IMR-90 (cell line): ENCODE results near the gene SLC6A11. TPM values are rescaled to one million over a fixed set of nuclear protein-coding genes. Genes with fewer than 3 reads are reported as not detected.

Experiments used
- ATAC-seq: fragments of 200-7000 bp; cut with Tn5 transposase; 2 replicates; pipeline ENCODE4 v1.9.1; 2020; ENCODE audit warnings: low read depth, mild to moderate bottlenecking, moderate library complexity
- BruUV-seq: library from RNA; stranded (reverse); fragments of 400-500 nt; replicated peaks from 2 replicates; lab custom pipeline; 2021; lab: Mats Ljungman, UMichigan
- CTCF ChIA-PET: fragments of 300-600 bp; formaldehyde crosslinking; extraction: SDS; loops from one replicate; lab custom pipeline; 2021; ENCODE audit warnings: antibody characterized with exemption; lab: Yijun Ruan, JAX
- POLR2A ChIA-PET: fragments of 300-600 bp; sonication (Branson Sonifier 250); formaldehyde crosslinking; loops from one replicate; lab custom pipeline; 2022; ENCODE audit warnings: antibody characterized with exemption; ENCODE audit not compliant: unreplicated experiment; lab: Charles Lee
- DNase-seq: peaks from one replicate; pipeline ENCODE4 v3.0.0; 2013
- H2AFZ ChIP-seq: replicated peaks from 2 replicates; pipeline ENCODE3; 2013; ENCODE audit warnings: low read length, mild to moderate bottlenecking; ENCODE audit not compliant: poor library complexity
- H2AK5ac ChIP-seq: 2 replicates; pipeline ENCODE4 v1.6.1; 2013; ENCODE audit warnings: low read depth, low read length, inconsistent platforms
- H2AK9ac ChIP-seq: replicated peaks from 2 replicates; pipeline ENCODE3; 2013; ENCODE audit warnings: mild to moderate bottlenecking, low read depth, low read length, moderate library complexity; ENCODE audit not compliant: poor library complexity
- H2BK120ac ChIP-seq: 2 replicates; pipeline ENCODE4 v1.6.1; 2013; ENCODE audit warnings: low read depth, low read length, inconsistent platforms
- H2BK15ac ChIP-seq: 3 replicates; pipeline ENCODE4 v1.6.1; 2013; ENCODE audit warnings: low read depth, low read length, inconsistent platforms
- H2BK20ac ChIP-seq: 2 replicates; pipeline ENCODE4 v1.6.1; 2013; ENCODE audit warnings: low read depth, mild to moderate bottlenecking, inconsistent platforms, low read length, moderate library complexity
- H2BK5ac ChIP-seq: 2 replicates; pipeline ENCODE4 v1.6.1; 2013; ENCODE audit warnings: mild to moderate bottlenecking, low read depth, low read length, inconsistent platforms; ENCODE audit not compliant: poor library complexity, severe bottlenecking
- H3K14ac ChIP-seq: replicated peaks from 2 replicates; pipeline ENCODE4 v1.6.1; 2013; ENCODE audit warnings: low read depth, low read length, inconsistent platforms
- H3K18ac ChIP-seq: 2 replicates; pipeline ENCODE4 v1.6.1; 2013; ENCODE audit warnings: low read depth, low read length, control low read depth
- H3K23ac ChIP-seq: 2 replicates; pipeline ENCODE4 v1.6.1; 2013; ENCODE audit warnings: low read depth, low read length, inconsistent platforms
- H3K27ac ChIP-seq: 2 replicates; pipeline ENCODE4 v1.5.1; 2013; ENCODE audit warnings: mild to moderate bottlenecking, control low read depth, low read length; ENCODE audit not compliant: insufficient read depth
- H3K27me3 ChIP-seq: 2 replicates; pipeline ENCODE4 v1.6.1; 2013; ENCODE audit warnings: low read length; ENCODE audit not compliant: control insufficient read depth, insufficient read depth
- H3K36me3 ChIP-seq: 2 replicates; pipeline ENCODE4 v1.6.1; 2013; ENCODE audit warnings: low read length, mixed read lengths; ENCODE audit not compliant: control insufficient read depth, insufficient read depth
- H3K4ac ChIP-seq: 2 replicates; pipeline ENCODE4 v1.6.1; 2013; ENCODE audit warnings: low read depth, low read length, inconsistent platforms
- H3K4me1 ChIP-seq: 2 replicates; pipeline ENCODE4 v1.6.1; 2013; ENCODE audit warnings: low read length, mixed read lengths; ENCODE audit not compliant: control insufficient read depth, insufficient read depth
- H3K4me2 ChIP-seq: 2 replicates; pipeline ENCODE4 v1.6.1; 2013; ENCODE audit warnings: low read depth, mild to moderate bottlenecking, control low read depth, low read length, moderate library complexity
- H3K4me3 ChIP-seq: 2 replicates; pipeline ENCODE4 v1.5.1; 2013; ENCODE audit warnings: low read depth, mild to moderate bottlenecking, control low read depth, low read length, moderate library complexity; ENCODE audit not compliant: insufficient read depth
- H3K56ac ChIP-seq: 2 replicates; pipeline ENCODE4 v1.6.1; 2013; ENCODE audit warnings: low read length, inconsistent platforms; ENCODE audit not compliant: insufficient read depth; ENCODE audit errors: extremely low read depth
- H3K79me1 ChIP-seq, 2 experiments: 2 replicates each; pipeline ENCODE4 v1.6.1; 2013; ENCODE audit warnings: low read length in 2 of 2, inconsistent platforms in 1 of 2, low read depth in 1 of 2
- H3K9ac ChIP-seq: 2 replicates; pipeline ENCODE4 v1.6.1; 2013; ENCODE audit warnings: low read depth, low read length, control low read depth
- H3K9me1 ChIP-seq: 2 replicates; pipeline ENCODE4 v1.6.1; 2013; ENCODE audit warnings: low read length, inconsistent platforms; ENCODE audit not compliant: insufficient read depth
- H3K9me3 ChIP-seq: 2 replicates; pipeline ENCODE4 v1.6.1; 2013; ENCODE audit warnings: low read length; ENCODE audit not compliant: control insufficient read depth, insufficient read depth
- H4K20me1 ChIP-seq: 2 replicates; pipeline ENCODE4 v1.6.1; 2013; ENCODE audit warnings: low read length, inconsistent platforms; ENCODE audit not compliant: insufficient read depth
- H4K5ac ChIP-seq: 2 replicates; pipeline ENCODE4 v1.6.1; 2013; ENCODE audit warnings: mild to moderate bottlenecking, low read depth, low read length, control low read depth
- H4K8ac ChIP-seq, 2 experiments: 2 replicates each; pipeline ENCODE4 v1.6.1; 2013; ENCODE audit warnings: low read depth in 2 of 2, low read length in 2 of 2, control low read depth in 1 of 2, inconsistent platforms in 1 of 2
- H4K91ac ChIP-seq: 2 replicates; pipeline ENCODE4 v1.6.1; 2013; ENCODE audit warnings: low read depth, low read length, inconsistent platforms; ENCODE audit not compliant: insufficient read depth
- BHLHE40 ChIP-seq: fragments of 150-350 bp; IDR thresholded peaks from 2 replicates; pipeline ENCODE4 v1.6.1; 2016; ENCODE audit warnings: mild to moderate bottlenecking, low read depth, low read length
- CEBPB ChIP-seq: IDR thresholded peaks from 2 replicates; pipeline ENCODE4 v1.6.1; 2012; ENCODE audit warnings: low read depth, low read length, improper control_type of control experiment
- CHD1 ChIP-seq: IDR thresholded peaks from 2 replicates; pipeline ENCODE4 v1.6.1; 2012; ENCODE audit warnings: low read depth, low read length, improper control_type of control experiment
- FOS ChIP-seq: fragments of 150-350 bp; IDR thresholded peaks from 2 replicates; pipeline ENCODE4 v1.6.1; 2016; ENCODE audit warnings: low read depth, low read length
- MAFK ChIP-seq: IDR thresholded peaks from 2 replicates; pipeline ENCODE4 v1.6.1; 2012; ENCODE audit warnings: low read depth, low read length, improper control_type of control experiment
- MAZ ChIP-seq: IDR thresholded peaks from 2 replicates; pipeline ENCODE4 v1.6.1; 2012; ENCODE audit warnings: low read depth, mild to moderate bottlenecking, low read length, improper control_type of control experiment, moderate library complexity, borderline replicate concordance
- MXI1 ChIP-seq: IDR thresholded peaks from 2 replicates; pipeline ENCODE4 v1.6.1; 2012; ENCODE audit warnings: low read depth, mild to moderate bottlenecking, low read length, moderate library complexity, borderline replicate concordance
- NFE2L2 ChIP-seq: fragments of 150-350 bp; IDR thresholded peaks from 2 replicates; pipeline ENCODE4 v1.6.1; 2016; ENCODE audit warnings: low read depth, mild to moderate bottlenecking, low read length
- POLR2A ChIP-seq: IDR thresholded peaks from 2 replicates; pipeline ENCODE4 v1.6.1; 2012; ENCODE audit warnings: mild to moderate bottlenecking, low read depth, low read length
- RAD21 ChIP-seq: IDR thresholded peaks from 2 replicates; pipeline ENCODE4 v1.6.1; 2012; ENCODE audit warnings: low read length, improper control_type of control experiment
- RCOR1 ChIP-seq: IDR thresholded peaks from 2 replicates; pipeline ENCODE4 v1.6.1; 2012; ENCODE audit warnings: mild to moderate bottlenecking, low read length, improper control_type of control experiment; ENCODE audit not compliant: insufficient replicate concordance
- RFX5 ChIP-seq: IDR thresholded peaks from 2 replicates; pipeline ENCODE4 v1.8.0; 2012; ENCODE audit warnings: low read depth, mild to moderate bottlenecking, low read length, moderate library complexity
- SMC3 ChIP-seq: fragments of 150-350 bp; IDR thresholded peaks from 2 replicates; pipeline ENCODE4 v1.6.1; 2016; ENCODE audit warnings: low read depth, mild to moderate bottlenecking, antibody characterized with exemption, low read length, moderate library complexity
- WGBS, 2 experiments: methylation state at CpG; one replicate each; pipeline versions ENCODE4 v1.1.5 to v1.1.7; 2013; ENCODE audit warnings: missing lambda C conversion rate in 2 of 2; ENCODE audit not compliant: insufficient read length in 1 of 2; ENCODE audit errors: extremely low coverage in 2 of 2; 5-methylcytosine and 5-hydroxymethylcytosine counted together
- dilution Hi-C: fragments of 300-500 bp; cut with HindIII; formaldehyde crosslinking; loops from one replicate; pipeline ENCODE4 v1.14.3; 2018; ENCODE audit warnings: low sequenced_read_pairs; ENCODE audit not compliant: unreplicated experiment
- in situ Hi-C: fragments of 300-500 bp; cut with MboI; formaldehyde crosslinking; loops from 3 replicates; pipeline ENCODE4 v1.14.3; 2019; ENCODE audit warnings: low sequenced_read_pairs, inconsistent platforms, mixed read lengths
- intact Hi-C: fragments of 100-400 bp; cut with micrococcal nuclease; formaldehyde crosslinking; loops from 2 replicates; pipeline ENCODE4 v1.10.0; 2022
- polyA plus RNA-seq, 3 experiments: library from polyadenylated mRNA; depleted of rRNA; stranded (reverse); fragments of >200 nt; gene quantifications; 2 replicates each; pipeline ENCODE4 v1.2.3, GENCODE V29; 2012; ENCODE audit warnings: low replicate concordance in 1 of 3
- total RNA-seq: library from RNA; depleted of rRNA; stranded (reverse); fragments of >200 nt; gene quantifications from 2 replicates; pipeline ENCODE4 v1.2.3, GENCODE V29; 2012
- TF ChIP-seq, protein P1 (sequence below): fragments of 150-350 bp; IDR thresholded peaks from 2 replicates; pipeline ENCODE4 v1.6.1; 2016; ENCODE audit warnings: low read depth, mild to moderate bottlenecking, low read length, moderate library complexity, borderline replicate concordance
- TF ChIP-seq, protein P2 (sequence below): conservative IDR thresholded peaks from 2 replicates; pipeline ENCODE4 v1.5.1; 2012; ENCODE audit warnings: mild to moderate bottlenecking, low read depth, low read length, improper control_type of control experiment
- TF ChIP-seq, protein P3 (sequence below): fragments of 150-350 bp; IDR thresholded peaks from 2 replicates; pipeline ENCODE4 v1.6.1; 2017; ENCODE audit warnings: mild to moderate bottlenecking, antibody characterized with exemption, low read length, low read depth

SLC6A11 gene
- total and polyA plus RNA-seq, 2 of the 4 experiments (the other 2 are of a cell fraction), result not detected

DNA sequence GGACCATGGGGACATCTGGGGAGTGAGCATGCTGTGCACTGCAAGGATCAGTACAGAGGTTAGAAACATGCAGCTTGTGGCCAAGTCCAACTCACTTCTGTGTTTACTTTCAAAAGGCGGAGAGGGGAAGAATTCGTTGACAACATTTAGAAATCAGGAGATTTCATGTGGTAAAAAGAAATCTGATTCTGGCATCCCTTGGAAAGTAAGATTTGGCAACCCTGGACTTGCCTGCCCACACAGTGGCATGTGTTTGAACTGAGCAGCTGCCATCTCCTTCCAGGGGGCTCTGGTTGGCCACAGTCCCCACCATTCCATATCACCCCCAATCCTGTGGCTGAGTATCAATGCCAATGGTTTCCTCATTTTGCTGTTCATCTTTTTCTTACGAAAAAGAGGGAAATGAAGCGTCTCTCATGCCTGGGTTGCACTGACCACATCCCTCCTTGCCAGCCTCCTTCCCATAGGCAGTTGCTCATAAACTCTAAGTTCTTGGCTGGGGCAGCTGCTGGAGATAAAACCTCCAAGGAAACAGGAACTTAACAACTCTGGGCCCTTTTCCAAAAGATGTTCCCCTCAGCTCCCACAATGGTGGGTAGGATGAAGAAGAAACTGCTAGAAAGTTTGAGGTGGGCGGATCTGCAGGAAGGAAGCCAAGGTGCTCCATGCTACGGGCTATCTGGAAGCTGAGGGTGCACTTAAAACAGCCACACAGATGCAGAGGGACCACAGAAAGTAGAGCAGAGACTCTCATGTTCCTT, 29.2 kb downstream of the SLC6A11 start:
- 26% methylated on average over 3 of the region's 6 CpGs; no CpG with 5 or more reads in 1 of the 2 experiments for WGBS, 2 experiments
- intact Hi-C loops (no loop called here), dilution Hi-C loops (no loop called here)

More for the DNA sequence above, 29.2 kb downstream of the SLC6A11 start:
- no TSS peak for BruUV-seq
- Histone ChIP-seq H4K91ac (no peak overlapping the region), H2AK9ac (no peak overlapping the region), H3K4me2 (no peak overlapping the region), H2BK120ac (no peak overlapping the region), H2BK15ac (no peak overlapping the region), H3K27ac (no peak overlapping the region), H3K36me3 (no peaks in the 10 kb centered on the region), H3K23ac (no peak overlapping the region), H2BK20ac (no peak overlapping the region), H3K9me1 (no peaks in the 10 kb centered on the region), H3K4me3 (no peak overlapping the region), H2BK5ac (no peak overlapping the region), H3K9ac (no peak overlapping the region), H3K18ac (no peak overlapping the region), H2AK5ac (no peak overlapping the region), H3K79me1 (no peaks in the 10 kb centered on the region), H3K9me3 (no peaks in the 10 kb centered on the region), H4K8ac (no peak overlapping the region), H3K14ac (no peak overlapping the region), H3K56ac (no peak overlapping the region), H2AFZ (no peak overlapping the region), H3K4ac (no peak overlapping the region), H3K27me3 (peaks cover 6% of the 10 kb centered on the region), H4K5ac (no peak overlapping the region), H4K20me1 (no peaks in the 10 kb centered on the region), H3K4me1 (no peaks in the 10 kb centered on the region)
- TF ChIP-seq, protein P1, sequence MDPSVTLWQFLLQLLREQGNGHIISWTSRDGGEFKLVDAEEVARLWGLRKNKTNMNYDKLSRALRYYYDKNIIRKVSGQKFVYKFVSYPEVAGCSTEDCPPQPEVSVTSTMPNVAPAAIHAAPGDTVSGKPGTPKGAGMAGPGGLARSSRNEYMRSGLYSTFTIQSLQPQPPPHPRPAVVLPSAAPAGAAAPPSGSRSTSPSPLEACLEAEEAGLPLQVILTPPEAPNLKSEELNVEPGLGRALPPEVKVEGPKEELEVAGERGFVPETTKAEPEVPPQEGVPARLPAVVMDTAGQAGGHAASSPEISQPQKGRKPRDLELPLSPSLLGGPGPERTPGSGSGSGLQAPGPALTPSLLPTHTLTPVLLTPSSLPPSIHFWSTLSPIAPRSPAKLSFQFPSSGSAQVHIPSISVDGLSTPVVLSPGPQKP, result no peak
- TF ChIP-seq CHD1 (no peak), SMC3 (no peak), FOS (no peak), NFE2L2 (no peak), RFX5 (no peak), MAZ (no peak), RAD21 (no peak), POLR2A (no peak), CEBPB (no peak), BHLHE40 (no peak), RCOR1 (no peak), MXI1 (no peak), MAFK (no peak)
- TF ChIP-seq, protein P2, sequence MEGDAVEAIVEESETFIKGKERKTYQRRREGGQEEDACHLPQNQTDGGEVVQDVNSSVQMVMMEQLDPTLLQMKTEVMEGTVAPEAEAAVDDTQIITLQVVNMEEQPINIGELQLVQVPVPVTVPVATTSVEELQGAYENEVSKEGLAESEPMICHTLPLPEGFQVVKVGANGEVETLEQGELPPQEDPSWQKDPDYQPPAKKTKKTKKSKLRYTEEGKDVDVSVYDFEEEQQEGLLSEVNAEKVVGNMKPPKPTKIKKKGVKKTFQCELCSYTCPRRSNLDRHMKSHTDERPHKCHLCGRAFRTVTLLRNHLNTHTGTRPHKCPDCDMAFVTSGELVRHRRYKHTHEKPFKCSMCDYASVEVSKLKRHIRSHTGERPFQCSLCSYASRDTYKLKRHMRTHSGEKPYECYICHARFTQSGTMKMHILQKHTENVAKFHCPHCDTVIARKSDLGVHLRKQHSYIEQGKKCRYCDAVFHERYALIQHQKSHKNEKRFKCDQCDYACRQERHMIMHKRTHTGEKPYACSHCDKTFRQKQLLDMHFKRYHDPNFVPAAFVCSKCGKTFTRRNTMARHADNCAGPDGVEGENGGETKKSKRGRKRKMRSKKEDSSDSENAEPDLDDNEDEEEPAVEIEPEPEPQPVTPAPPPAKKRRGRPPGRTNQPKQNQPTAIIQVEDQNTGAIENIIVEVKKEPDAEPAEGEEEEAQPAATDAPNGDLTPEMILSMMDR, result no peak
- TF ChIP-seq, protein P3, sequence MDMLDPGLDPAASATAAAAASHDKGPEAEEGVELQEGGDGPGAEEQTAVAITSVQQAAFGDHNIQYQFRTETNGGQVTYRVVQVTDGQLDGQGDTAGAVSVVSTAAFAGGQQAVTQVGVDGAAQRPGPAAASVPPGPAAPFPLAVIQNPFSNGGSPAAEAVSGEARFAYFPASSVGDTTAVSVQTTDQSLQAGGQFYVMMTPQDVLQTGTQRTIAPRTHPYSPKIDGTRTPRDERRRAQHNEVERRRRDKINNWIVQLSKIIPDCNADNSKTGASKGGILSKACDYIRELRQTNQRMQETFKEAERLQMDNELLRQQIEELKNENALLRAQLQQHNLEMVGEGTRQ, result no peak
- ChIA-PET POLR2A (no interaction called here), CTCF (no interaction called here)
- no peak for DNase-seq
- in situ Hi-C loops, result no loop called here
- no peak for ATAC-seq
